Spleen (tissue), 11 donors: ENCODE measurements around the gene PCCA. TPM values are rescaled to one million over a fixed set of nuclear protein-coding genes. Genes with fewer than 3 reads are reported as not detected.

Source experiments
- DNase-seq: peaks from one replicate; pipeline ENCODE4 v3.0.0-alpha.2; 2020
- H3K27ac ChIP-seq, 8 donors: fragments of 200-600 bp; sonication (generic) in 7 of 8; 1 replicate in 4 of 8; 2 replicates in 4 of 8; pipeline versions ENCODE4 v1.5.0 to v1.8.0; 2016 to 2021; ENCODE audit warnings: inconsistent platforms in 4 of 8, mild to moderate bottlenecking in 4 of 8, moderate library complexity in 1 of 8
- H3K27me3 ChIP-seq, 7 donors: fragments of 200-600 bp; sonication (generic) in 6 of 7; replicated peaks in 1 of 7; 1 replicate in 4 of 7; 2 replicates in 3 of 7; pipeline versions ENCODE4 v1.5.0 to v1.8.0; 2016 to 2021; ENCODE audit warnings: inconsistent platforms in 3 of 7, mild to moderate bottlenecking in 1 of 7
- H3K36me3 ChIP-seq, 6 donors: fragments of 200-600 bp; sonication (generic) in 5 of 6; 1 replicate in 4 of 6; 2 replicates in 2 of 6; pipeline versions ENCODE4 v1.5.0 to v1.8.0; 2016 to 2021; ENCODE audit warnings: inconsistent platforms in 2 of 6
- H3K4me1 ChIP-seq, 6 donors: fragments of 200-600 bp; sonication (generic) in 5 of 6; 1 replicate in 3 of 6; 2 replicates in 3 of 6; pipeline versions ENCODE4 v1.5.0 to v1.8.0; 2016 to 2021; ENCODE audit warnings: inconsistent platforms in 3 of 6
- H3K4me3 ChIP-seq, 8 donors: fragments of 200-600 bp; sonication (generic) in 7 of 8; 1 replicate in 4 of 8; 2 replicates in 4 of 8; pipeline versions ENCODE4 v1.5.0 to v1.8.0; 2016 to 2021; ENCODE audit warnings: inconsistent platforms in 4 of 8, mild to moderate bottlenecking in 4 of 8, moderate library complexity in 2 of 8
- H3K9me3 ChIP-seq, 8 donors: fragments of 200-600 bp; sonication (generic) in 7 of 8; 1 replicate in 4 of 8; 2 replicates in 4 of 8; pipeline versions ENCODE4 v1.5.0 to v1.8.0; 2016 to 2021; ENCODE audit warnings: inconsistent platforms in 4 of 8
- POLR2A ChIP-seq, 3 donors: fragments of 450-650 bp; IDR thresholded peaks; one replicate each; pipeline ENCODE4 v1.5.1; 2017; ENCODE audit warnings: antibody characterized with exemption in 3 of 3, mild to moderate bottlenecking in 1 of 3
- POLR2AphosphoS5 ChIP-seq, 3 donors: sonication (generic); formaldehyde crosslinking; IDR thresholded peaks; one replicate each; pipeline ENCODE4 v1.5.1; 2017; ENCODE audit warnings: antibody characterized with exemption in 3 of 3
- WGBS, 5 donors: extraction: QIAGEN DNeasy Blood & Tissue Kit in 3 of 5; methylation state at CpG; one replicate each; pipeline versions ENCODE4 v1.1.5 to v1.1.7; 2013 to 2018; 5-methylcytosine and 5-hydroxymethylcytosine counted together
- intact Hi-C: fragments of 100-400 bp; cut with DNase I; formaldehyde crosslinking; loops from one replicate; pipeline ENCODE4 v1.15.0; 2023; ENCODE audit warnings: low total_unique reads
- polyA plus RNA-seq, 3 donors: library from polyadenylated mRNA; stranded (reverse); fragments of 200-250 nt; gene quantifications; one replicate each; pipeline ENCODE4 v1.2.1, GENCODE V29; 2013
- total RNA-seq, 7 donors: library from RNA; depleted of rRNA in 3 of 7; stranded (reverse); fragments of >200 nt in 3 of 7; fragmentation: NEBNext Ultra II Directional in 4 of 7; extraction: Animal tissue kit (Norgen Biotek cat#: 25700) in 4 of 7; gene quantifications; one replicate each; pipeline versions ENCODE4 v1.1.0 to v1.2.1, GENCODE V29; 2016 to 2021
- TF ChIP-seq, protein P1 (sequence below), 11 experiments: fragments of 200-600 bp in 7 of 11; fragments of 450-650 bp in 4 of 11; sonication (generic) in 4 of 11; IDR thresholded peaks in 8 of 11; conservative IDR thresholded peaks in 3 of 11; 1 replicate in 7 of 11; 2 replicates in 4 of 11; pipeline versions ENCODE4 v1.4.0 to v1.8.0; 2016 to 2021; ENCODE audit warnings: antibody characterized with exemption in 11 of 11, inconsistent platforms in 4 of 11, mild to moderate bottlenecking in 1 of 11
- donor health status: healthy with polysubstance abuse.
- donor health status: DM: no; HTN: no; CAD: no; lungs with moderate emphysema.
- donor health status: DM: no; HTN: no; CAD: no.
- donor health status: Bipolar disorder and iron deficiency.
- donor health status: healthy.
- donor health status: DM: no; HTN: no; CAD: no.
- donor health status: DM: yes; HTN: yes; CAD: no.

Gene PCCA
- total and polyA plus RNA-seq, 10 donors: 9.3 to 54.9 (median 43.9) TPM

DNA sequence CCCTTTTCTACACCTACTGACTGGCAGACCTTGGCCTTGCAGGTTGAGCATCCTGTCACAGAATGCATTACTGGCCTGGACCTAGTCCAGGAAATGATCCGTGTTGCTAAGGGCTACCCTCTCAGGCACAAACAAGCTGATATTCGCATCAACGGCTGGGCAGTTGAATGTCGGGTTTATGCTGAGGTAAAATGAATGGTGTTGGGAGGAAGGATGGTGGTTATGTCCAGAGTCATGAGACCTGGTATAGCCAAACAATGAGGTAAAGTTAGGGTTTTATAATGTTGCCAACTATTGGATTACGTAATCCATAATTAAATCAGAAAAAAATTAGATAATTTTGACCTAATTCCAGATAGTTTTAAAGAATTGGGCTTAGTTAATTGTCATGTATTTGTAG lies 212.5 kb downstream of the PCCA start:
- DNase-seq: no peak
- H3K4me3 ChIP-seq: no peak overlapping the region
- TF ChIP-seq POLR2A (IDR thresholded peaks at IDR 0.05): no peak
- TF ChIP-seq POLR2AphosphoS5 (IDR thresholded peaks at IDR 0.05): no peak
- TF ChIP-seq, protein P1, sequence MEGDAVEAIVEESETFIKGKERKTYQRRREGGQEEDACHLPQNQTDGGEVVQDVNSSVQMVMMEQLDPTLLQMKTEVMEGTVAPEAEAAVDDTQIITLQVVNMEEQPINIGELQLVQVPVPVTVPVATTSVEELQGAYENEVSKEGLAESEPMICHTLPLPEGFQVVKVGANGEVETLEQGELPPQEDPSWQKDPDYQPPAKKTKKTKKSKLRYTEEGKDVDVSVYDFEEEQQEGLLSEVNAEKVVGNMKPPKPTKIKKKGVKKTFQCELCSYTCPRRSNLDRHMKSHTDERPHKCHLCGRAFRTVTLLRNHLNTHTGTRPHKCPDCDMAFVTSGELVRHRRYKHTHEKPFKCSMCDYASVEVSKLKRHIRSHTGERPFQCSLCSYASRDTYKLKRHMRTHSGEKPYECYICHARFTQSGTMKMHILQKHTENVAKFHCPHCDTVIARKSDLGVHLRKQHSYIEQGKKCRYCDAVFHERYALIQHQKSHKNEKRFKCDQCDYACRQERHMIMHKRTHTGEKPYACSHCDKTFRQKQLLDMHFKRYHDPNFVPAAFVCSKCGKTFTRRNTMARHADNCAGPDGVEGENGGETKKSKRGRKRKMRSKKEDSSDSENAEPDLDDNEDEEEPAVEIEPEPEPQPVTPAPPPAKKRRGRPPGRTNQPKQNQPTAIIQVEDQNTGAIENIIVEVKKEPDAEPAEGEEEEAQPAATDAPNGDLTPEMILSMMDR (IDR thresholded peaks at IDR 0.05 in 8 of 11, conservative IDR thresholded peaks at IDR 0.05 in 3 of 11): no peak
- H3K27ac ChIP-seq: no peak overlapping the region
- intact Hi-C loops: no loop called here
- 75 to 93% (median 83%) methylated on average over 5 of the region's 5 CpGs for WGBS, 5 donors
- H3K36me3 ChIP-seq: peaks cover 0 to 5% (median 0%) of the 10 kb centered on the region in 6 donors
- no peaks in the 10 kb centered on the region for H3K4me1 ChIP-seq
- no peaks in the 10 kb centered on the region for H3K9me3 ChIP-seq
- no peaks in the 10 kb centered on the region for H3K27me3 ChIP-seq

DNA sequence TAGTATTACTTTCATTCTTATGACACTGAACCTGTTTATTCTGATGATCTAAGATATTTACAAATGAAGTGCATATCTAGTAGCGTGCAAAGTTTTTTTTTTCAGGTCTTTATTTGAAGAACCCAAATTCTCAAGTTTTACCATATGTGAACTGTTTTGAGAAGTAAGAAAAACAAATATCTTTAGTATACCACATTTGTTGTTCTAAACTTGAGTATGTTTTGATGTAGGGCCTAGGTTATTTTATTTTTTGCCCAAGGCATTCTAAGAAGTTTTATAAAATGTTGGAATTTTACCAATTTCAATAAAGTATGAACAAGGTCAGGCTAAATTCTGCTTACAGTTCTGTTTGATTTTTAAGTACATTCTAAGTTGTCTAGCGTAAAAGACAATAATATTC lies 213.5 kb downstream of the PCCA start:
- H3K36me3 ChIP-seq: peaks cover 0 to 5% (median 0%) of the 10 kb centered on the region in 6 donors
- intact Hi-C loops: no loop called here
- 93 to 99% (median 94%) methylated on average over 2 of the region's 2 CpGs for WGBS, 5 donors
- no peaks in the 10 kb centered on the region for H3K9me3 ChIP-seq
- H3K27me3 ChIP-seq: no peaks in the 10 kb centered on the region
- no peak overlapping the region for H3K27ac ChIP-seq
- TF ChIP-seq POLR2AphosphoS5 (IDR thresholded peaks at IDR 0.05) (no peak), POLR2A (IDR thresholded peaks at IDR 0.05) (no peak)
- TF ChIP-seq, protein P1 (IDR thresholded peaks at IDR 0.05 in 8 of 11, conservative IDR thresholded peaks at IDR 0.05 in 3 of 11): no peak
- DNase-seq: no peak
- no peak overlapping the region for H3K4me3 ChIP-seq
- no peaks in the 10 kb centered on the region for H3K4me1 ChIP-seq

DNA sequence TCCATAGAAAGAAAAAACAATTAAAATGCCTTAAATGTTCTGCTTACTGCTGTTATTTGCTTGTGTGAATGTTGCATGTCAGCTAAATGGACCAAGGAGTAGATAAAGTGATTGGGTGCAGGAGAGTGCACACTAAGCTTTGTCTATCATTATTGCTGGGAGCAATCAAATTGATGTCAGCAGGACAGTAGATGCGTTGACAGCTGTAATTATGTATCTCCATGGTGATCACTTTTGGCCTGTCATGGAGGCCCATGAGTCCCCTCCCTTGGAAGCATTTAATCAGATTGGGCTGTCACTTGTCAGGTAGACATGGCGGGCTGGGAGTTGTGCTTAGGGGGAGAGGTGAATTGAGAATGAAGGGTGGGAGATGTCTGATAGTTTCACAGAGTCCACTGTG lies 215.3 kb downstream of the PCCA start:
- H3K4me3 ChIP-seq: no peak overlapping the region
- H3K4me1 ChIP-seq: no peaks in the 10 kb centered on the region
- H3K9me3 ChIP-seq: no peaks in the 10 kb centered on the region
- intact Hi-C loops: no loop called here
- TF ChIP-seq, protein P1 (IDR thresholded peaks at IDR 0.05 in 8 of 11, conservative IDR thresholded peaks at IDR 0.05 in 3 of 11): no peak
- TF ChIP-seq POLR2A (IDR thresholded peaks at IDR 0.05) (no peak), POLR2AphosphoS5 (IDR thresholded peaks at IDR 0.05) (no peak)
- no peak overlapping the region for H3K27ac ChIP-seq
- H3K36me3 ChIP-seq: peaks cover 0 to 10% (median 0%) of the 10 kb centered on the region in 6 donors
- DNase-seq: no peak
- H3K27me3 ChIP-seq: no peaks in the 10 kb centered on the region
- WGBS, 5 donors: 95 to 100% (median 96%) methylated on average over 2 of the region's 2 CpGs

DNA sequence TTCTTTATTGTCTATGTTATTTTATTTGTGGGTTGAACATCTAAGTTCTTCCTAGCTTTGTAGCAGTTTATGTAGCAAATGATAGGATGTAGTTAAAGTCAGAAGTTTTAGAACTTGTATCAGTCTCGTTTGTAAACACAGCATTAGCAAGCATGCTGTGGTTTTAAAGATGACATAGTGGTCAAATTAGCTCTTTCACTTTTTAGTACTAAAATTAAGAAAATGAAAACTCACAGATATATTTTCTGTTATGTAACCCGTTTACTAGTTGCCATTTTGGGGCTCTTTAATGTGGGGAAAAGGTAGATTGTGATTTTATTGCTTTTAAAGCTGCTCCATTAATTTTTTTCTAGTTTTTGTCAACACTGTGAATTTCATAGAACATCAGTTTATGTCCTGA lies 216.5 kb downstream of the PCCA start:
- intact Hi-C loops: no loop called here
- Histone ChIP-seq H3K4me1 (no peaks in the 10 kb centered on the region), H3K9me3 (no peaks in the 10 kb centered on the region), H3K27ac (no peak overlapping the region), H3K27me3 (no peaks in the 10 kb centered on the region), H3K36me3 (peaks cover 0 to 13% (median 5%) of the 10 kb centered on the region in 6 donors), H3K4me3 (no peak overlapping the region)
- no peak for TF ChIP-seq POLR2AphosphoS5 (IDR thresholded peaks at IDR 0.05)
- no peak for TF ChIP-seq POLR2A (IDR thresholded peaks at IDR 0.05)
- TF ChIP-seq, protein P1 (IDR thresholded peaks at IDR 0.05 in 8 of 11, conservative IDR thresholded peaks at IDR 0.05 in 3 of 11): no peak
- 73 to 85% (median 82%) methylated on average over 2 of the region's 2 CpGs for WGBS, 5 donors
- no peak for DNase-seq
